Measurements from ENCODE around the gene ATP6V1C2.

DNA sequence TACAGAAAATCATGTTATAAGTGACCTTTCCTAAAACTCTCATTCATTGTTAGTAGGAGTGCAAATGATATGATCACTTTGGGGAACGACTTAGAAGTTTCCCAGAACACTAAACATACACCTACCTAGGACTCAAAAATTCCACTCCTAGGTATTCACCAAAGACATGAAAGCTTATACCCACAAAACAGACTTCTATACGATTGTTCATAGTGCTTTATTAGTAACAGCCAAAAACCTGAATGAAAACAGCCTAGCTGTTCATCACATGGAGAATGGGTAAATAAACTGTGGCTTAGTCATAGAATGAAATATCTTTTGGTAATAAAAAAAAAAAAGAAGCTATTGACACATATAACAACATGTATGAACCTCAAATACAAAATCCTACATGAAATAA lies 40.5 kb upstream of the ATP6V1C2 start:
- TF ChIP-seq, protein P1, sequence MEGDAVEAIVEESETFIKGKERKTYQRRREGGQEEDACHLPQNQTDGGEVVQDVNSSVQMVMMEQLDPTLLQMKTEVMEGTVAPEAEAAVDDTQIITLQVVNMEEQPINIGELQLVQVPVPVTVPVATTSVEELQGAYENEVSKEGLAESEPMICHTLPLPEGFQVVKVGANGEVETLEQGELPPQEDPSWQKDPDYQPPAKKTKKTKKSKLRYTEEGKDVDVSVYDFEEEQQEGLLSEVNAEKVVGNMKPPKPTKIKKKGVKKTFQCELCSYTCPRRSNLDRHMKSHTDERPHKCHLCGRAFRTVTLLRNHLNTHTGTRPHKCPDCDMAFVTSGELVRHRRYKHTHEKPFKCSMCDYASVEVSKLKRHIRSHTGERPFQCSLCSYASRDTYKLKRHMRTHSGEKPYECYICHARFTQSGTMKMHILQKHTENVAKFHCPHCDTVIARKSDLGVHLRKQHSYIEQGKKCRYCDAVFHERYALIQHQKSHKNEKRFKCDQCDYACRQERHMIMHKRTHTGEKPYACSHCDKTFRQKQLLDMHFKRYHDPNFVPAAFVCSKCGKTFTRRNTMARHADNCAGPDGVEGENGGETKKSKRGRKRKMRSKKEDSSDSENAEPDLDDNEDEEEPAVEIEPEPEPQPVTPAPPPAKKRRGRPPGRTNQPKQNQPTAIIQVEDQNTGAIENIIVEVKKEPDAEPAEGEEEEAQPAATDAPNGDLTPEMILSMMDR (IDR thresholded peaks at IDR 0.05; ENCODE audit: low read depth, low read length, poor library complexity, severe bottlenecking) = no peak
- no peak for TF ChIP-seq EZH2phosphoT487 (IDR thresholded peaks at IDR 0.05; ENCODE audit: borderline replicate concordance, low read length)

Measured in DOHH2 (cell line).